ENCODE results near the gene CYP27B1. TPM values are rescaled to one million over a fixed set of nuclear protein-coding genes. Genes with fewer than 3 reads are reported as not detected.

Gene CYP27B1
- total and polyA plus RNA-seq, 9 of the 15 experiments (the other 6 are each of a cell fraction or from before 2014, with no cell fraction given), result 0.18 to 4.2 (median 1.8) TPM

DNA sequence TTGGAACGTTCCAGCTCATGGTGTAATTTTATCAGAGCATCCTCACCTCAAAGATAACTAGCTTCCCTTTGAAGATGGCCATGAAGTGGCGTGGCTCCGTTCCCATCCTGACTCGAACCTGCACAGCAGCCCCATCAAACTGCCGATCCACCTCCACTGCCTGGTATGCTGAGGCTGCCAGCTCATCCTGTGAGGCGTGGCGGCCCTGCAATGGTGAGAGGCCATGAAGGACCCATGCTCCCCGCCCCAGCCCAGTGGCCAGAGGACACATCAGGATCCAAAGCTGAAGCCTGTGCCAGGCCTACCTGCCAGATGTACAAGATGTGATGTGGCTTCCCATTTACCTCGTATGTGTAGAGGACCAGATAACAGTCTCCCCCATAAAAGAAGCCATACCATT, 40.4 kb upstream of the CYP27B1 start:
- in situ Hi-C loops (cut with MboI) (no loop called here), intact Hi-C loops (cut with micrococcal nuclease) (no loop called here)
- Histone ChIP-seq H3K36me3 (ENCODE audit: control insufficient read depth, insufficient read depth, low read length) (peaks cover 16% of the 10 kb centered on the region; the same call in 2 of the 3 replicates), H2AFZ (ENCODE audit: low read depth, low read length) (no peak overlapping the region), H3K79me2 (ENCODE audit: control insufficient read depth, insufficient read depth, low read length) (no peaks in the 10 kb centered on the region), H3K9me1 (ENCODE audit: control insufficient read depth, insufficient read depth, low read length) (peaks cover 3% of the 10 kb centered on the region), H3K9me3 (replicated peaks; ENCODE audit: control insufficient read depth, insufficient read depth, low read depth, low read length) (no peaks in the 10 kb centered on the region), H3K9ac (ENCODE audit: insufficient read depth in 1 of 2, low read depth in 2 of 2, low read length in 2 of 2) (no peak overlapping the region; a peak in 1 of 4 replicates), H3K27ac (ENCODE audit: extremely low read depth, low read depth, low read length) (no peak overlapping the region), H3K4me1 (replicated peaks in 1 of 2; ENCODE audit: control insufficient read depth in 2 of 2, insufficient read depth in 2 of 2, low read length in 2 of 2) (peaks cover 5 to 10% of the 10 kb centered on the region in 2 experiments; a peak in 3 of 5 replicates), H3K27me3 (ENCODE audit: control insufficient read depth in 2 of 2, insufficient read depth in 2 of 2, low read length in 2 of 2) (no peaks in the 10 kb centered on the region), H4K20me1 (replicated peaks; ENCODE audit: control insufficient read depth, insufficient read depth, low read length) (no peaks in the 10 kb centered on the region), H3K4me2 (ENCODE audit: insufficient read depth, low read length) (no peak overlapping the region), H3K4me3 (no peak overlapping the region)
- ATAC-seq (no peak), FAIRE-seq (no peak), DNase-seq (ENCODE audit: extremely low read depth in 1 of 4, low spot score in 3 of 4) (no peak)
- 68% methylated on average over 9 of the region's 9 CpGs for WGBS (ENCODE audit: insufficient coverage, low coverage, missing lambda C conversion rate)
- POLR2A ChIA-PET, result no interaction called here
- CTCF ChIA-PET (ENCODE audit: low intra/inter-chr PET ratio), result no interaction called here
- BruUV-seq (replicated peaks), result no TSS peak
- TF ChIP-seq KAT8 (IDR thresholded peaks at IDR 0.05; ENCODE audit: low read depth) (no peak), BCL6 (CRISPR knock-in tag; IDR thresholded peaks at IDR 0.05) (no peak), TAF7 (tag; IDR thresholded peaks at IDR 0.05) (no peak), ZNF324 (CRISPR knock-in tag; IDR thresholded peaks at IDR 0.05) (no peak), SNAPC5 (CRISPR knock-in tag; IDR thresholded peaks at IDR 0.05) (no peak), CC2D1A (IDR thresholded peaks at IDR 0.05) (no peak), ZC3H4 (CRISPR knock-in tag; IDR thresholded peaks at IDR 0.05; ENCODE audit: borderline replicate concordance) (no peak), TEAD4 (IDR thresholded peaks at IDR 0.05; ENCODE audit: low read length) (no peak), TEAD4 (CRISPR knock-in tag; IDR thresholded peaks at IDR 0.05; ENCODE audit: borderline replicate concordance) (no peak), ZNF584 (CRISPR knock-in tag; IDR thresholded peaks at IDR 0.05; ENCODE audit: low read depth) (no peak), ZNF224 (CRISPR knock-in tag; IDR thresholded peaks at IDR 0.05) (no peak)
- TF ChIP-seq, protein P1, sequence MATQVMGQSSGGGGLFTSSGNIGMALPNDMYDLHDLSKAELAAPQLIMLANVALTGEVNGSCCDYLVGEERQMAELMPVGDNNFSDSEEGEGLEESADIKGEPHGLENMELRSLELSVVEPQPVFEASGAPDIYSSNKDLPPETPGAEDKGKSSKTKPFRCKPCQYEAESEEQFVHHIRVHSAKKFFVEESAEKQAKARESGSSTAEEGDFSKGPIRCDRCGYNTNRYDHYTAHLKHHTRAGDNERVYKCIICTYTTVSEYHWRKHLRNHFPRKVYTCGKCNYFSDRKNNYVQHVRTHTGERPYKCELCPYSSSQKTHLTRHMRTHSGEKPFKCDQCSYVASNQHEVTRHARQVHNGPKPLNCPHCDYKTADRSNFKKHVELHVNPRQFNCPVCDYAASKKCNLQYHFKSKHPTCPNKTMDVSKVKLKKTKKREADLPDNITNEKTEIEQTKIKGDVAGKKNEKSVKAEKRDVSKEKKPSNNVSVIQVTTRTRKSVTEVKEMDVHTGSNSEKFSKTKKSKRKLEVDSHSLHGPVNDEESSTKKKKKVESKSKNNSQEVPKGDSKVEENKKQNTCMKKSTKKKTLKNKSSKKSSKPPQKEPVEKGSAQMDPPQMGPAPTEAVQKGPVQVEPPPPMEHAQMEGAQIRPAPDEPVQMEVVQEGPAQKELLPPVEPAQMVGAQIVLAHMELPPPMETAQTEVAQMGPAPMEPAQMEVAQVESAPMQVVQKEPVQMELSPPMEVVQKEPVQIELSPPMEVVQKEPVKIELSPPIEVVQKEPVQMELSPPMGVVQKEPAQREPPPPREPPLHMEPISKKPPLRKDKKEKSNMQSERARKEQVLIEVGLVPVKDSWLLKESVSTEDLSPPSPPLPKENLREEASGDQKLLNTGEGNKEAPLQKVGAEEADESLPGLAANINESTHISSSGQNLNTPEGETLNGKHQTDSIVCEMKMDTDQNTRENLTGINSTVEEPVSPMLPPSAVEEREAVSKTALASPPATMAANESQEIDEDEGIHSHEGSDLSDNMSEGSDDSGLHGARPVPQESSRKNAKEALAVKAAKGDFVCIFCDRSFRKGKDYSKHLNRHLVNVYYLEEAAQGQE (IDR thresholded peaks at IDR 0.05; ENCODE audit: borderline replicate concordance), result no peak
- TF ChIP-seq, protein P1 (CRISPR knock-in tag; IDR thresholded peaks at IDR 0.05; ENCODE audit: low read depth), result no peak
- TF ChIP-seq, protein P2, sequence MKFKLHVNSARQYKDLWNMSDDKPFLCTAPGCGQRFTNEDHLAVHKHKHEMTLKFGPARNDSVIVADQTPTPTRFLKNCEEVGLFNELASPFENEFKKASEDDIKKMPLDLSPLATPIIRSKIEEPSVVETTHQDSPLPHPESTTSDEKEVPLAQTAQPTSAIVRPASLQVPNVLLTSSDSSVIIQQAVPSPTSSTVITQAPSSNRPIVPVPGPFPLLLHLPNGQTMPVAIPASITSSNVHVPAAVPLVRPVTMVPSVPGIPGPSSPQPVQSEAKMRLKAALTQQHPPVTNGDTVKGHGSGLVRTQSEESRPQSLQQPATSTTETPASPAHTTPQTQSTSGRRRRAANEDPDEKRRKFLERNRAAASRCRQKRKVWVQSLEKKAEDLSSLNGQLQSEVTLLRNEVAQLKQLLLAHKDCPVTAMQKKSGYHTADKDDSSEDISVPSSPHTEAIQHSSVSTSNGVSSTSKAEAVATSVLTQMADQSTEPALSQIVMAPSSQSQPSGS (CRISPR knock-in tag; IDR thresholded peaks at IDR 0.05), result no peak
